ENCODE results near the gene CEMIP. TPM values are rescaled to one million over a fixed set of nuclear protein-coding genes. Genes with fewer than 3 reads are reported as not detected.

Gene CEMIP
- polyA plus RNA-seq, 2 of the 4 experiments (the other 2 are of a cell fraction) = 0.54 to 0.84 TPM

DNA sequence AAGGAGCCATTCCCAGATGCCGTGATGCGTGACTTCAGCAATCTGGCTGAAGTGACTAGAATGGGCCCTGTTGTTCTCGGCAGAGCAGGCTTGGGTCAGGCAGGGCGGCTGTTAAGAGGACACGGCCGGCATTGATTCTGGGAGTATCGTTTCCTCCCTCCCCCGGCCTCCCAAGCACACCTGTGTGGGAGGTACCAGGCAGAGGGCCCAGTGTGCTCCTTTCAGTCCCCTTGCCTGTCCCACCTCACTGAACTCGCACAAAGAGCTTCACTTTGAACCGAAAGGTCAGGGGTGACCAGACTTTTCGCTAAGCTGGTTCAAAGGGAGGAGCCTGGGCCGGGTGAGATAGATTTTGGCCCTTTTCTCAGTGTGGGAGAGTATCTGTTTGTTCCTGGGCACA, 92.7 kb downstream of the CEMIP start (continued):
- TF ChIP-seq, protein P1, sequence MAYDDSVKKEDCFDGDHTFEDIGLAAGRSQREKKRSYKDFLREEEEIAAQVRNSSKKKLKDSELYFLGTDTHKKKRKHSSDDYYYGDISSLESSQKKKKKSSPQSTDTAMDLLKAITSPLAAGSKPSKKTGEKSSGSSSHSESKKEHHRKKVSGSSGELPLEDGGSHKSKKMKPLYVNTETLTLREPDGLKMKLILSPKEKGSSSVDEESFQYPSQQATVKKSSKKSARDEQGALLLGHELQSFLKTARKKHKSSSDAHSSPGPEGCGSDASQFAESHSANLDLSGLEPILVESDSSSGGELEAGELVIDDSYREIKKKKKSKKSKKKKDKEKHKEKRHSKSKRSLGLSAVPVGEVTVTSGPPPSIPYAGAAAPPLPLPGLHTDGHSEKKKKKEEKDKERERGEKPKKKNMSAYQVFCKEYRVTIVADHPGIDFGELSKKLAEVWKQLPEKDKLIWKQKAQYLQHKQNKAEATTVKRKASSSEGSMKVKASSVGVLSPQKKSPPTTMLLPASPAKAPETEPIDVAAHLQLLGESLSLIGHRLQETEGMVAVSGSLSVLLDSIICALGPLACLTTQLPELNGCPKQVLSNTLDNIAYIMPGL (CRISPR knock-in tag; IDR thresholded peaks at IDR 0.05; ENCODE audit: borderline replicate concordance) = no peak
- TF ChIP-seq HOXB5 (CRISPR knock-in tag; IDR thresholded peaks at IDR 0.05) (no peak), MAZ (IDR thresholded peaks at IDR 0.05; ENCODE audit: borderline replicate concordance, low read depth, low read length) (no peak)
- TF ChIP-seq, protein P2, sequence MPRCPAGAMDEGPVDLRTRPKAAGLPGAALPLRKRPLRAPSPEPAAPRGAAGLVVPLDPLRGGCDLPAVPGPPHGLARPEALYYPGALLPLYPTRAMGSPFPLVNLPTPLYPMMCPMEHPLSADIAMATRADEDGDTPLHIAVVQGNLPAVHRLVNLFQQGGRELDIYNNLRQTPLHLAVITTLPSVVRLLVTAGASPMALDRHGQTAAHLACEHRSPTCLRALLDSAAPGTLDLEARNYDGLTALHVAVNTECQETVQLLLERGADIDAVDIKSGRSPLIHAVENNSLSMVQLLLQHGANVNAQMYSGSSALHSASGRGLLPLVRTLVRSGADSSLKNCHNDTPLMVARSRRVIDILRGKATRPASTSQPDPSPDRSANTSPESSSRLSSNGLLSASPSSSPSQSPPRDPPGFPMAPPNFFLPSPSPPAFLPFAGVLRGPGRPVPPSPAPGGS (IDR thresholded peaks at IDR 0.05) = no peak

DNA sequence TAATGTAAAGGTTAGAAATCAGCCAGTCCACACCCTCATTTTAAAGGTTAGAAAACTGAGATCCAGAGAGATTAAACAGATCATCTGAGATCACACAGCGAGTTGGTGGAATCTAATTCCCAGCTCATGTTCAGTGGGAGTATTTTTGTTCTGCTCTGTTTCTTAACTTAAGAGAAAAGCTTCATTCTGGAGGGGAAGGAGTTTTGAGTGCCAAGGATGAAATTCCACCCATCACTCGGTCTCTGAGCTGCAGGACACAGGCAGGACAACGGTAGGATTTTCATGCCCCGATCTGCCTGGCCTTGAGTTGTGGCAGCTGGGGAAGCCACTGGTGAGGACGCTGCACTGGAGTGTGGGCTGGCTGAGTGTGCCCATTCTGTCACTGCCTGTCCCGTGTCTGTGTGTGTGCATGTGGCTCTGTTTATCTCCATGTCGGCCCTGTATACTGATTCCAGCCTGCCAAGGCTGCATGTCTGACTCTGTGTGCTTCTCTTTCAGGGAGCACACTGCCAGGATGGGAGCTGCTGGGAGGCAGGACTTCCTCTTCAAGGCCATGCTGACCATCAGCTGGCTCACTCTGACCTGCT, 94.3 kb downstream of the CEMIP start:
- TF ChIP-seq, protein P3, sequence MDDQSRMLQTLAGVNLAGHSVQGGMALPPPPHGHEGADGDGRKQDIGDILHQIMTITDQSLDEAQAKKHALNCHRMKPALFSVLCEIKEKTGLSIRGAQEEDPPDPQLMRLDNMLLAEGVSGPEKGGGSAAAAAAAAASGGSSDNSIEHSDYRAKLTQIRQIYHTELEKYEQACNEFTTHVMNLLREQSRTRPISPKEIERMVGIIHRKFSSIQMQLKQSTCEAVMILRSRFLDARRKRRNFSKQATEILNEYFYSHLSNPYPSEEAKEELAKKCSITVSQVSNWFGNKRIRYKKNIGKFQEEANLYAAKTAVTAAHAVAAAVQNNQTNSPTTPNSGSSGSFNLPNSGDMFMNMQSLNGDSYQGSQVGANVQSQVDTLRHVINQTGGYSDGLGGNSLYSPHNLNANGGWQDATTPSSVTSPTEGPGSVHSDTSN (IDR thresholded peaks at IDR 0.05) = no peak
- TF ChIP-seq ZFP36 (IDR thresholded peaks at IDR 0.05; ENCODE audit: borderline replicate concordance, partially characterized antibody) = no peak
- TF ChIP-seq NPAS2 (CRISPR knock-in tag; IDR thresholded peaks at IDR 0.05; ENCODE audit: borderline replicate concordance) = no peak
- no peak for TF ChIP-seq NFE2L2 (conservative IDR thresholded peaks at IDR 0.05; ENCODE audit: low read length)
- TF ChIP-seq, protein P1 (CRISPR knock-in tag; IDR thresholded peaks at IDR 0.05; ENCODE audit: borderline replicate concordance) = no peak
- TF ChIP-seq, protein P4, sequence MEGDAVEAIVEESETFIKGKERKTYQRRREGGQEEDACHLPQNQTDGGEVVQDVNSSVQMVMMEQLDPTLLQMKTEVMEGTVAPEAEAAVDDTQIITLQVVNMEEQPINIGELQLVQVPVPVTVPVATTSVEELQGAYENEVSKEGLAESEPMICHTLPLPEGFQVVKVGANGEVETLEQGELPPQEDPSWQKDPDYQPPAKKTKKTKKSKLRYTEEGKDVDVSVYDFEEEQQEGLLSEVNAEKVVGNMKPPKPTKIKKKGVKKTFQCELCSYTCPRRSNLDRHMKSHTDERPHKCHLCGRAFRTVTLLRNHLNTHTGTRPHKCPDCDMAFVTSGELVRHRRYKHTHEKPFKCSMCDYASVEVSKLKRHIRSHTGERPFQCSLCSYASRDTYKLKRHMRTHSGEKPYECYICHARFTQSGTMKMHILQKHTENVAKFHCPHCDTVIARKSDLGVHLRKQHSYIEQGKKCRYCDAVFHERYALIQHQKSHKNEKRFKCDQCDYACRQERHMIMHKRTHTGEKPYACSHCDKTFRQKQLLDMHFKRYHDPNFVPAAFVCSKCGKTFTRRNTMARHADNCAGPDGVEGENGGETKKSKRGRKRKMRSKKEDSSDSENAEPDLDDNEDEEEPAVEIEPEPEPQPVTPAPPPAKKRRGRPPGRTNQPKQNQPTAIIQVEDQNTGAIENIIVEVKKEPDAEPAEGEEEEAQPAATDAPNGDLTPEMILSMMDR (IDR thresholded peaks at IDR 0.05) = no peak
- TF ChIP-seq HOXB5 (CRISPR knock-in tag; IDR thresholded peaks at IDR 0.05) = no peak
- peak in 1 of 2 experiments; percentile 25; a peak in 1 of 6 replicates for ATAC-seq
- WGBS (ENCODE audit: missing lambda C conversion rate) = 53% methylated on average over 7 of the region's 7 CpGs
- ChIA-PET POLR2A (no interaction called here), CTCF (interaction anchor here (1.2 to 2.2 kb wide), 6 partner anchors 11 to 97 kb away, joined by 3 to 7 read pairs (median 4); partner anchors contain the start of gene CEMIP)
- Histone ChIP-seq H3K27ac (no peak overlapping the region), H3K4me2 (no peak overlapping the region), H3K9me3 (no peaks in the 10 kb centered on the region), H3K4me3 (no peak overlapping the region), H3K4me1 (no peaks in the 10 kb centered on the region)
- no peak for DNase-seq (ENCODE audit: low read depth in 1 of 2, low spot score in 1 of 2)
- no peak for FAIRE-seq

DNA sequence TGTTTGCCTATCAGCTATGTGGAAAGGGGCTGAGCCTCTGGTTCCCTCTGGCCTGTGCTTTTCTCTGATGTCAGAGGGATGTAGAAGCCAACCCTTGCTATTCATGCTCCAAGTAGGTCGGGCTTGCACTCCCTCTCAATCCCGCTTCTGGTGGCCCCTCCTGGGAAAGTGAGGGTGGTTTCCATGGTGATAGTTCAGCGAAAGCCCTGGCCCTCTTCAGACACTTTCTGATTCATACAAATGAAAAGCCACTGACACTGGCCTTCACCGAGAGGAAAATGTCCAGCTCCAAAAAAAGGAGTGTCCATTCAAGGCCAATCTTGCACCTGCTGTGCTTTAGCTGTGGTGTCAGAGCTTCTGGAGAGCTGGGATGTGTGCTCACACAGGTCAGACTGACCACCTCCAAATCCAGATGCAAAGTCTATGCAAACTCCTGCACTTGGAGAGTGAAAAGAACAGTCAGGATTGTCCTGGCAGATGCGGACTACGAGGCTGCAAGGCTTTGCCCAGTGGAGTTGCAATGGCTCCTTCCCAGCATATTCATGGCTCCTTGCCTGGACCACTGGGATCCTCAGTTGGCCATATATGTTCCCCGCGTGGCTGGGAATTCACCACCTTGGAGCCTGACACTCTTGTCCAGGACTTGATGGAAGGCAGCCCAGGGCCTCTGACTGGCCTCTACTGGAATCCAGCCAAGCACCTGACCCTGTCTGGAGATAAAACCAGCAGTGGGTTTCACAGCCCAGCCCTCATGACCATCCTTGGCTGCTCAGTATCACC, 96.6 kb downstream of the CEMIP start:
- Histone ChIP-seq H3K4me2 (no peak overlapping the region), H3K9me3 (no peaks in the 10 kb centered on the region), H3K4me1 (no peaks in the 10 kb centered on the region), H3K4me3 (no peak overlapping the region), H3K27ac (no peak overlapping the region)
- DNase-seq (ENCODE audit: low read depth in 1 of 2, low spot score in 1 of 2) = no peak
- TF ChIP-seq MAZ (IDR thresholded peaks at IDR 0.05; ENCODE audit: borderline replicate concordance, low read depth, low read length) = no peak
- TF ChIP-seq TP53 (CRISPR knock-in tag; IDR thresholded peaks at IDR 0.05) = no peak
- TF ChIP-seq EHMT2 (IDR thresholded peaks at IDR 0.05; ENCODE audit: low read depth) = no peak
- TF ChIP-seq HDAC2 (IDR thresholded peaks at IDR 0.05) = no peak
- TF ChIP-seq, protein P1 (CRISPR knock-in tag; IDR thresholded peaks at IDR 0.05; ENCODE audit: borderline replicate concordance) = no peak
- TF ChIP-seq RNF2 (IDR thresholded peaks at IDR 0.05; ENCODE audit: borderline replicate concordance, low read depth) = no peak
- no peak for TF ChIP-seq FOSB (CRISPR knock-in tag; IDR thresholded peaks at IDR 0.05)
- no peak for TF ChIP-seq RFX5 (IDR thresholded peaks at IDR 0.05)
- no peak for TF ChIP-seq CHD4 (IDR thresholded peaks at IDR 0.05; ENCODE audit: borderline replicate concordance)
- ChIA-PET POLR2A (no interaction called here), CTCF (interaction anchor here (1.0 to 2.2 kb wide), 3 partner anchors 9 to 23 kb away, joined by 3 to 5 read pairs (median 3); no protein-coding TSS in a partner anchor)
- 59% methylated on average over 8 of the region's 8 CpGs for WGBS (ENCODE audit: missing lambda C conversion rate)
- no peak for FAIRE-seq
- ATAC-seq = no peak
